Sigmoid colon (tissue), 7 donors: Measurements from ENCODE around the gene STK25. TPM values are rescaled to one million over a fixed set of nuclear protein-coding genes. Genes with fewer than 3 reads are reported as not detected.

Experiments
- DNase-seq: peaks from one replicate; pipeline ENCODE4 v3.0.0-alpha.2; 2019
- H3K27ac ChIP-seq, 4 donors: fragments of 200-600 bp; sonication (generic); one replicate each; pipeline ENCODE4 v1.5.1; 2016 to 2019; ENCODE audit warnings: mild to moderate bottlenecking in 1 of 4
- H3K27me3 ChIP-seq, 3 donors: fragments of 200-600 bp; sonication (generic); one replicate each; pipeline ENCODE4 v1.5.1; 2019; ENCODE audit warnings: mild to moderate bottlenecking in 1 of 3
- H3K36me3 ChIP-seq, 4 donors: fragments of 200-600 bp; sonication (generic); one replicate each; pipeline ENCODE4 v1.5.1; 2016 to 2019
- H3K4me1 ChIP-seq, 4 donors: fragments of 200-600 bp; sonication (generic); one replicate each; pipeline ENCODE4 v1.5.1; 2017 to 2019
- H3K4me3 ChIP-seq, 4 donors: fragments of 200-600 bp; sonication (generic); one replicate each; pipeline ENCODE4 v1.5.1; 2017 to 2019; ENCODE audit warnings: mild to moderate bottlenecking in 2 of 4, moderate library complexity in 1 of 4
- H3K9me3 ChIP-seq, 4 donors: fragments of 200-600 bp in 3 of 4; sonication (generic) in 3 of 4; one replicate each; pipeline versions ENCODE4 v1.5.1 to v1.6.1; 2013 to 2019
- CTCF ChIP-seq, 4 experiments: fragments of 450-650 bp in 3 of 4; fragments of 200-600 bp in 1 of 4; IDR thresholded peaks; one replicate each; pipeline ENCODE4 v1.5.1; 2016 to 2019; ENCODE audit warnings: antibody characterized with exemption in 4 of 4, mild to moderate bottlenecking in 3 of 4, moderate library complexity in 2 of 4
- EP300 ChIP-seq, 4 donors: sonication (generic); formaldehyde crosslinking; IDR thresholded peaks; one replicate each; pipeline ENCODE4 v1.6.1; 2017; ENCODE audit warnings: antibody characterized with exemption in 4 of 4
- POLR2A ChIP-seq, 2 donors: fragments of 450-650 bp; IDR thresholded peaks; one replicate each; pipeline ENCODE4 v1.6.1; 2016; ENCODE audit warnings: antibody characterized with exemption in 2 of 2, mild to moderate bottlenecking in 2 of 2, moderate library complexity in 2 of 2
- POLR2AphosphoS5 ChIP-seq, 4 donors: sonication (generic); formaldehyde crosslinking; IDR thresholded peaks; one replicate each; pipeline ENCODE4 v1.6.1; 2017; ENCODE audit warnings: antibody characterized with exemption in 4 of 4
- WGBS, 2 donors: extraction: QIAGEN DNeasy Blood & Tissue Kit; methylation state at CpG; one replicate each; pipeline ENCODE4 v1.1.7; 2013; 5-methylcytosine and 5-hydroxymethylcytosine counted together
- intact Hi-C: fragments of 100-400 bp; cut with DNase I; formaldehyde crosslinking; loops from one replicate; pipeline ENCODE4 v1.15.1; 2023
- polyA plus RNA-seq, 3 donors: library from polyadenylated mRNA; stranded (reverse); fragments of 200-250 nt; gene quantifications; one replicate each; pipeline ENCODE4 v1.2.3, GENCODE V29; 2013
- total RNA-seq, 4 donors: library from RNA; depleted of rRNA; stranded (reverse); fragments of >200 nt; gene quantifications; one replicate each; pipeline ENCODE4 v1.1.0, GENCODE V29; 2016
- donor health status: healthy with polysubstance abuse.
- donor health status: Bipolar disorder and iron deficiency.
- donor health status: healthy.

STK25 gene
- total and polyA plus RNA-seq, 7 donors = 77.7 to 266 (median 135) TPM

- no peak overlapping the region for H3K27ac ChIP-seq
- DNase-seq = no peak
- H3K27me3 ChIP-seq = no peaks in the 10 kb centered on the region
- intact Hi-C loops = no loop called here
- no peak overlapping the region for H3K4me3 ChIP-seq
- WGBS, 2 donors = 72 to 90% methylated on average over 2 of the region's 2 CpGs
- no peaks in the 10 kb centered on the region for H3K9me3 ChIP-seq
- peaks cover 0 to 11% (median 0%) of the 10 kb centered on the region in 4 donors for H3K36me3 ChIP-seq
- no peak for TF ChIP-seq POLR2AphosphoS5 (IDR thresholded peaks at IDR 0.05)
- no peaks in the 10 kb centered on the region for H3K4me1 ChIP-seq
These were observed 38.6 kb downstream of the STK25 start for GRCh38 chr2:241469746-241470145.

DNA sequence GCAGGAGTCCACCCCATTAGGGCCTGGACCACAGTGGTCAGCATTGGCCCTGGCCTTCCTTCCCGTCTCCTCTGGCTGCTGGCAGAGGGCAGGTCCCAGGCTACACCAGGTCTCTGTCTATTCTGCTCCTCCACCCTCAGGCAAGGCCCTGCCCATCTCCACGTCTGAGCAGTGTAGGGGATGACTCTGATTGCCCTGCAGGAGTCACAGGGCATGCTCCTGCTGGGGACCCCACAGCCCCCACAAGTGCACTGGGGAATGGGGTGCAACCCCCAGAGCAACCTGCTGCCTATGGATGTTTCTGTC lies 40.0 kb downstream of the STK25 start:
- 81 to 90% methylated on average over 2 of the region's 2 CpGs for WGBS, 2 donors
- DNase-seq = no peak
- Histone ChIP-seq H3K4me3 (no peak overlapping the region), H3K27me3 (no peaks in the 10 kb centered on the region), H3K27ac (no peak overlapping the region), H3K4me1 (no peaks in the 10 kb centered on the region), H3K36me3 (peaks cover 0 to 17% (median 0%) of the 10 kb centered on the region in 4 donors), H3K9me3 (no peaks in the 10 kb centered on the region)
- intact Hi-C loops = no loop called here
- TF ChIP-seq POLR2A (IDR thresholded peaks at IDR 0.05) (no peak), POLR2AphosphoS5 (IDR thresholded peaks at IDR 0.05) (no peak)

- 91 to 92% methylated on average over 23 of the region's 23 CpGs for WGBS, 2 donors
- no peak overlapping the region for H3K27ac ChIP-seq
These were observed 40.5 kb downstream of the STK25 start for GRCh38 chr2:241467777-241468475.

DNA sequence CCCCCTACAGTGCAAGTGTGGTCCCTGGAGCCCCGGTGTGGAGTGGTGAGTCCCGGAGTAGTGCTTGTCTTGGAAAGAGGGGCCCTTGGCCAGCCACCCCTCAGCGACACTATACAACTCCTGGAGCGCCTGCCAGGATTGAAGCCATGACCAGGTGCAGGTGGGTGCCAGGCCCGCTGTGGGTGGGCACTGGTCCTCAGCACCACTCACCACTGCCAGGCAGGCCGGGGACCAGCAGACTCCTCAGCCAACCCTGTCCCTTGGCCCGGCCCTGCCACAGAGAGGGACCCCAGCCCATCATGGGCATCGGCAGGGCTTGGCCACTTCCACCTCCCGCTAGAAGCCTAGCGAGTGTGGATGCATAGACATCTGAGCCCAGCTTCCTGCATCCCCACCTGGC lies 42.2 kb downstream of the STK25 start:
- no peaks in the 10 kb centered on the region for H3K9me3 ChIP-seq
- intact Hi-C loops = no loop called here
- WGBS, 2 donors = 87 to 90% methylated on average over 10 of the region's 10 CpGs
- H3K4me1 ChIP-seq = no peaks in the 10 kb centered on the region
- no peak for DNase-seq
- H3K4me3 ChIP-seq = no peak overlapping the region
- peaks cover 0 to 22% (median 0%) of the 10 kb centered on the region in 4 donors for H3K36me3 ChIP-seq
- TF ChIP-seq CTCF (IDR thresholded peaks at IDR 0.05) (no peak), POLR2A (IDR thresholded peaks at IDR 0.05) (no peak), EP300 (IDR thresholded peaks at IDR 0.05) (no peak), POLR2AphosphoS5 (IDR thresholded peaks at IDR 0.05) (no peak)
- H3K27me3 ChIP-seq = no peaks in the 10 kb centered on the region
- H3K27ac ChIP-seq = no peak overlapping the region

More at GRCh38 chr2:241467777-241468475, 40.5 kb downstream of the STK25 start:
- no peak for DNase-seq
- no peak overlapping the region for H3K4me3 ChIP-seq
- no peaks in the 10 kb centered on the region for H3K4me1 ChIP-seq
- intact Hi-C loops = no loop called here
- H3K36me3 ChIP-seq = peaks cover 0 to 22% (median 0%) of the 10 kb centered on the region in 4 donors
- H3K9me3 ChIP-seq = no peaks in the 10 kb centered on the region
- no peaks in the 10 kb centered on the region for H3K27me3 ChIP-seq
- no peak for TF ChIP-seq CTCF (IDR thresholded peaks at IDR 0.05)
- no peak for TF ChIP-seq POLR2AphosphoS5 (IDR thresholded peaks at IDR 0.05)
- no peak for TF ChIP-seq POLR2A (IDR thresholded peaks at IDR 0.05)
- no peak for TF ChIP-seq EP300 (IDR thresholded peaks at IDR 0.05)

DNA sequence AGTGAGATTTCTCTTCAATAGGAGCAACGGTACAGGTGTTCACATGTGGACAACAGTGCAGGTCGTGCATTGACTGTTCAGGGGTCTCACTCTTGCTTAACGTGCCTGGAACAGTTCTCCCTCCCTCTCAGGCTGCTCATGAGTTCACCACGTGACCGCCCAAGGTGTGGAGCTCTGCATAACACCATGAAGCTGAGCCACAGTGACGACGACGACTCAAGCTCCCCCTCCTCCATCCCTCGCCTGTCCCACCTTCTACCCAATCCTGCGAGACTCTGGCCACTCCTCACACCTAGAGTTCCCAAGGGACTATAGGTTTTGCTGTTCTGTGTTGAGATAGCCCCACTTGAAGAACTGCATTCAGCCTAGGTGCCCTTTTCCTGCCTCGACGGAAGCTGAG lies 42.8 kb downstream of the STK25 start:
- WGBS, 2 donors = 81 to 87% methylated on average over 12 of the region's 12 CpGs
- Histone ChIP-seq H3K36me3 (peaks cover 0 to 22% (median 0%) of the 10 kb centered on the region in 4 donors), H3K9me3 (no peaks in the 10 kb centered on the region), H3K4me1 (no peaks in the 10 kb centered on the region), H3K4me3 (no peak overlapping the region), H3K27ac (no peak overlapping the region), H3K27me3 (no peaks in the 10 kb centered on the region)
- no peak for DNase-seq
- intact Hi-C loops = no loop called here
- TF ChIP-seq POLR2A (IDR thresholded peaks at IDR 0.05) (no peak), POLR2AphosphoS5 (IDR thresholded peaks at IDR 0.05) (no peak), EP300 (IDR thresholded peaks at IDR 0.05) (no peak), CTCF (IDR thresholded peaks at IDR 0.05) (no peak)
